Vagina (tissue), 2 donors: ENCODE results near the gene TKTL1. TPM values are rescaled to one million over a fixed set of nuclear protein-coding genes. Genes with fewer than 3 reads are reported as not detected.

ENCODE experiments used
- DNase-seq, 2 donors: peaks; one replicate each; pipeline ENCODE4 v3.0.0-alpha.2; 2017; ENCODE audit errors: extremely low spot score in 2 of 2
- H3K27ac ChIP-seq: fragments of 200-600 bp; sonication (generic); one replicate; pipeline ENCODE4 v1.5.1; 2019
- H3K27me3 ChIP-seq: fragments of 200-600 bp; sonication (generic); one replicate; pipeline ENCODE4 v1.5.1; 2019
- H3K36me3 ChIP-seq, 2 donors: fragments of 200-600 bp; sonication (generic); one replicate each; pipeline ENCODE4 v1.5.1; 2017 to 2019
- H3K4me1 ChIP-seq: fragments of 200-600 bp; sonication (generic); one replicate; pipeline ENCODE4 v1.5.1; 2019
- H3K4me3 ChIP-seq, 2 donors: fragments of 200-600 bp; sonication (generic); 1 replicate in 1 of 2; 2 replicates in 1 of 2; pipeline ENCODE4 v1.5.1; 2016 to 2019
- H3K9me3 ChIP-seq: fragments of 200-600 bp; sonication (generic); one replicate; pipeline ENCODE4 v1.5.1; 2019
- POLR2A ChIP-seq, 2 donors: fragments of 450-650 bp; IDR thresholded peaks; one replicate each; pipeline ENCODE4 v1.6.1; 2017; ENCODE audit warnings: antibody characterized with exemption in 2 of 2, mild to moderate bottlenecking in 2 of 2, moderate library complexity in 2 of 2
- POLR2AphosphoS5 ChIP-seq, 2 donors: sonication (generic); formaldehyde crosslinking; IDR thresholded peaks; one replicate each; pipeline ENCODE4 v1.9.0; 2017; ENCODE audit warnings: antibody characterized with exemption in 2 of 2, mild to moderate bottlenecking in 2 of 2, low read depth in 1 of 2; ENCODE audit not compliant: insufficient read depth in 1 of 2
- intact Hi-C: fragments of 100-400 bp; cut with DNase I; formaldehyde crosslinking; loops from one replicate; pipeline ENCODE4 v1.15.1; 2023
- total RNA-seq: library from RNA; depleted of rRNA; stranded (reverse); fragments of >200 nt; gene quantifications from one replicate; pipeline ENCODE4 v1.2.3, GENCODE V29; 2016
- TF ChIP-seq, protein P1 (sequence below), 3 experiments: fragments of 450-650 bp in 2 of 3; fragments of 200-600 bp in 1 of 3; sonication (generic) in 1 of 3; IDR thresholded peaks; one replicate each; pipeline ENCODE4 v1.5.1; 2017 to 2019; ENCODE audit warnings: antibody characterized with exemption in 3 of 3, mild to moderate bottlenecking in 2 of 3, moderate library complexity in 2 of 3

The TKTL1 gene
- total RNA-seq, 1 donor from 2014 or later: not detected

DNA sequence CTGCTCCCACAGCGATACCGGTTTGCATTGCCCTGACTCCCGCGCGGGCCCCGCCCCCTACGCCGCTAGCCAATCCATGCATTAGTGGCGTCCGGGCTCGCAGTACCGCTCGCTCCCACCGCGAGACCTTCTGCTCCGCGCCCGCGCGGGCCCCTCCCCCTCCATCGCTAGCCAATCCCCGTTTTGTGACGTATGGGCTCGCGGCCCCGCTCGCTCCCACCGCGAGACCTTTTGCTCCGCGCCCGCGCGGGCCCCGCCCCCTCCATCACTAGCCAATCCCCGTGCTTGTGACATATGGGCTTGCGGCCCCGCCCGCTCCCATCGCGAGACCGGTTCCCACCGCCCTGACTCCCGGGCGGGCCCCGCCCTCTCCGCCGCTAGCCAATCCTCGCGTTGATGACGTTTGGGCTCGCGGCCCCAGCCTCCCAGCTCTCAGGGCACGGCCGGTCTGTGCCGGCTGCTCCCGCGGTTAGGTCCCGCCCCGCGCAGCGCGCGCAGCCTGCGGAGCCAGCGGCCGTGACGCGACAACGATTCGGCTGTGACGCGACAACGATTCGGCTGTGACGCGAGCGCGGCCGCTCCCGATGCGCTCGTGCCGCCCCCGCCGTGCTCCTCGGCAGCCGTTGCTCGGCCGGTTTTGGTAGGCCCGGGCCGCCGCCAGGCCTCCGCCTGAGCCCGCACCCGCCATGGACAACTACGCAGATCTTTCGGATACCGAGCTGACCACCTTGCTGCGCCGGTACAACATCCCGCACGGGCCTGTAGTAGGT, 83.4 kb downstream of the TKTL1 start, which contains the start of gene EMD:
Gene EMD (plus strand): TSS at position 497 of the 770 bp plus-strand sequence. CDS start 190 bp downstream, at position 687.
- no peaks in the 10 kb centered on the region for H3K9me3 ChIP-seq
- intact Hi-C loops: no loop called here
- H3K4me3 ChIP-seq: peak within 1 kb of the TSS; percentile 68 to 83
- no peaks in the 10 kb centered on the region for H3K36me3 ChIP-seq
- H3K27me3 ChIP-seq: no peaks in the 10 kb centered on the region
- DNase-seq: peak in 1 of 2 donors; percentile 98
- TF ChIP-seq, protein P1, sequence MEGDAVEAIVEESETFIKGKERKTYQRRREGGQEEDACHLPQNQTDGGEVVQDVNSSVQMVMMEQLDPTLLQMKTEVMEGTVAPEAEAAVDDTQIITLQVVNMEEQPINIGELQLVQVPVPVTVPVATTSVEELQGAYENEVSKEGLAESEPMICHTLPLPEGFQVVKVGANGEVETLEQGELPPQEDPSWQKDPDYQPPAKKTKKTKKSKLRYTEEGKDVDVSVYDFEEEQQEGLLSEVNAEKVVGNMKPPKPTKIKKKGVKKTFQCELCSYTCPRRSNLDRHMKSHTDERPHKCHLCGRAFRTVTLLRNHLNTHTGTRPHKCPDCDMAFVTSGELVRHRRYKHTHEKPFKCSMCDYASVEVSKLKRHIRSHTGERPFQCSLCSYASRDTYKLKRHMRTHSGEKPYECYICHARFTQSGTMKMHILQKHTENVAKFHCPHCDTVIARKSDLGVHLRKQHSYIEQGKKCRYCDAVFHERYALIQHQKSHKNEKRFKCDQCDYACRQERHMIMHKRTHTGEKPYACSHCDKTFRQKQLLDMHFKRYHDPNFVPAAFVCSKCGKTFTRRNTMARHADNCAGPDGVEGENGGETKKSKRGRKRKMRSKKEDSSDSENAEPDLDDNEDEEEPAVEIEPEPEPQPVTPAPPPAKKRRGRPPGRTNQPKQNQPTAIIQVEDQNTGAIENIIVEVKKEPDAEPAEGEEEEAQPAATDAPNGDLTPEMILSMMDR (IDR thresholded peaks at IDR 0.05): no peak
- TF ChIP-seq POLR2A (IDR thresholded peaks at IDR 0.05): peak in 1 of 2 donors; percentile 84
- peak; percentile 41 to 44 for TF ChIP-seq POLR2AphosphoS5 (IDR thresholded peaks at IDR 0.05; ENCODE audit: insufficient read depth in 1 of 2, low read depth in 1 of 2)
- H3K4me1 ChIP-seq: peaks cover 22% of the 10 kb centered on the region
- peak within 1 kb of the TSS; percentile 96 for H3K27ac ChIP-seq

DNA sequence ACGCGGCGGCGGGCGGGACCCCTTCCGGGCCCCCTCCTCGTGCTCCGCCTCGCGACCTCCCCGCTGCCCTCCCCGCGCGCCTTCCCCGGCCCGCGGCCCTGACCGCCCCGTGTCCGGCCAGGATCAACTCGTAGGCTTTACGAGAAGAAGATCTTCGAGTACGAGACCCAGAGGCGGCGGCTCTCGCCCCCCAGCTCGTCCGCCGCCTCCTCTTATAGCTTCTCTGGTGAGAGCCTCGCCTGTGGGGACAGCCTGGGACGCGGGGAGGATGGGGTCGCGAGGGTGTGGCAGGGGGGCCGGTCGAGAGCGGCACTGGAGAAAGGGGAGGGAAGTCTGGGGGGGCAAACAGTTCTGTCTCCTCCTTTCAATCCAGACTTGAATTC, 84.0 kb downstream of the TKTL1 start:
- no peak for DNase-seq
- Histone ChIP-seq H3K4me3 (peak overlapping the region; percentile 68 to 83), H3K9me3 (no peaks in the 10 kb centered on the region), H3K27me3 (no peaks in the 10 kb centered on the region), H3K36me3 (no peaks in the 10 kb centered on the region), H3K4me1 (peaks cover 20% of the 10 kb centered on the region), H3K27ac (peak overlapping the region; percentile 93)
- TF ChIP-seq, protein P1 (IDR thresholded peaks at IDR 0.05): no peak
- no peak for TF ChIP-seq POLR2A (IDR thresholded peaks at IDR 0.05)
- TF ChIP-seq POLR2AphosphoS5 (IDR thresholded peaks at IDR 0.05; ENCODE audit: insufficient read depth in 1 of 2, low read depth in 1 of 2): no peak
- intact Hi-C loops: no loop called here

Other genes with a start within 250 kb of the TKTL1 start
- 38.5 TPM for gene MECP2, start 198.1 kb upstream of the TKTL1 start, total RNA-seq
- not detected for gene OPN1LW, start 151.6 kb upstream of the TKTL1 start, total RNA-seq
- not detected for gene OPN1MW, start 113.2 kb upstream of the TKTL1 start, total RNA-seq
- gene OPN1MW2, start 76.0 kb upstream of the TKTL1 start, total RNA-seq: not detected
- not detected for gene OPN1MW3, start 38.2 kb upstream of the TKTL1 start, total RNA-seq
- gene TEX28, start 671 bp upstream of the TKTL1 start, total RNA-seq: not detected
- gene FLNA, start 78.8 kb downstream of the TKTL1 start, total RNA-seq: 1,247 TPM
- gene EMD, start 83.5 kb downstream of the TKTL1 start, total RNA-seq: 59.2 TPM
- 3,948 TPM for gene RPL10, start 102.6 kb downstream of the TKTL1 start, total RNA-seq
- 52.1 TPM for gene DNASE1L1, start 113.5 kb downstream of the TKTL1 start, total RNA-seq
- 59.2 TPM for gene TAFAZZIN, start 115.7 kb downstream of the TKTL1 start, total RNA-seq
- gene ATP6AP1, start 132.9 kb downstream of the TKTL1 start, total RNA-seq: 54.5 TPM
- gene GDI1, start 141.4 kb downstream of the TKTL1 start, total RNA-seq: 116 TPM
- gene FAM50A, start 148.3 kb downstream of the TKTL1 start, total RNA-seq: 33.6 TPM
- gene PLXNA3, start 162.5 kb downstream of the TKTL1 start, total RNA-seq: 20.1 TPM
- gene LAGE3, start 183.5 kb downstream of the TKTL1 start, total RNA-seq: 27.7 TPM
- 30.2 TPM for gene UBL4A, start 190.8 kb downstream of the TKTL1 start, total RNA-seq
- 28.2 TPM for gene SLC10A3, start 194.8 kb downstream of the TKTL1 start, total RNA-seq
- 59.9 TPM for gene FAM3A, start 220.4 kb downstream of the TKTL1 start, total RNA-seq